ENCODE measurements around the gene POLA1.

The POLA1 gene

GRCh38 chrX:24954732-24955131 lies 261.0 kb downstream of the POLA1 start:
- no peak overlapping the region for H3K4me3 ChIP-seq (ENCODE audit: insufficient read depth, low read depth, low read length, poor library complexity, severe bottlenecking)
- H3K27ac ChIP-seq (ENCODE audit: insufficient read depth, low read length, poor library complexity, severe bottlenecking): no peak overlapping the region
- H3K4me1 ChIP-seq (ENCODE audit: control insufficient read depth, insufficient read depth, low read length, poor library complexity, severe bottlenecking): no peaks in the 10 kb centered on the region
- H3K9me3 ChIP-seq (ENCODE audit: control insufficient read depth, low read length): no peaks in the 10 kb centered on the region
- no peaks in the 10 kb centered on the region for H3K36me3 ChIP-seq (ENCODE audit: control insufficient read depth, insufficient read depth, low read length)
- no peaks in the 10 kb centered on the region for H3K27me3 ChIP-seq (replicated peaks; ENCODE audit: control insufficient read depth, insufficient read depth, low read length, poor library complexity, severe bottlenecking)
- no peak for DNase-seq

GRCh38 chrX:24955372-24955930 lies 261.7 kb downstream of the POLA1 start:
- no peak for DNase-seq
- Histone ChIP-seq H3K27ac (ENCODE audit: insufficient read depth, low read length, poor library complexity, severe bottlenecking) (no peak overlapping the region), H3K9me3 (ENCODE audit: control insufficient read depth, low read length) (no peaks in the 10 kb centered on the region), H3K36me3 (ENCODE audit: control insufficient read depth, insufficient read depth, low read length) (no peaks in the 10 kb centered on the region), H3K4me1 (ENCODE audit: control insufficient read depth, insufficient read depth, low read length, poor library complexity, severe bottlenecking) (no peaks in the 10 kb centered on the region), H3K27me3 (replicated peaks; ENCODE audit: control insufficient read depth, insufficient read depth, low read length, poor library complexity, severe bottlenecking) (no peaks in the 10 kb centered on the region), H3K4me3 (ENCODE audit: insufficient read depth, low read depth, low read length, poor library complexity, severe bottlenecking) (no peak overlapping the region)

GRCh38 chrX:24956828-24957227 lies 263.1 kb downstream of the POLA1 start:
- Histone ChIP-seq H3K9me3 (ENCODE audit: control insufficient read depth, low read length) (no peaks in the 10 kb centered on the region), H3K27ac (ENCODE audit: insufficient read depth, low read length, poor library complexity, severe bottlenecking) (no peak overlapping the region)
- DNase-seq: no peak

GRCh38 chrX:24961809-24962208 lies 268.1 kb downstream of the POLA1 start:
- no peak overlapping the region for H3K4me3 ChIP-seq (ENCODE audit: insufficient read depth, low read depth, low read length, poor library complexity, severe bottlenecking)
- DNase-seq: no peak
- no peaks in the 10 kb centered on the region for H3K9me3 ChIP-seq (ENCODE audit: control insufficient read depth, low read length)
- no peaks in the 10 kb centered on the region for H3K36me3 ChIP-seq (ENCODE audit: control insufficient read depth, insufficient read depth, low read length)
- H3K4me1 ChIP-seq (ENCODE audit: control insufficient read depth, insufficient read depth, low read length, poor library complexity, severe bottlenecking): no peaks in the 10 kb centered on the region
- no peak overlapping the region for H3K27ac ChIP-seq (ENCODE audit: insufficient read depth, low read length, poor library complexity, severe bottlenecking)
- no peaks in the 10 kb centered on the region for H3K27me3 ChIP-seq (replicated peaks; ENCODE audit: control insufficient read depth, insufficient read depth, low read length, poor library complexity, severe bottlenecking)

More at GRCh38 chrX:24956828-24957227, 263.1 kb downstream of the POLA1 start:
- Histone ChIP-seq H3K27me3 (replicated peaks; ENCODE audit: control insufficient read depth, insufficient read depth, low read length, poor library complexity, severe bottlenecking) (no peaks in the 10 kb centered on the region), H3K4me1 (ENCODE audit: control insufficient read depth, insufficient read depth, low read length, poor library complexity, severe bottlenecking) (no peaks in the 10 kb centered on the region), H3K36me3 (ENCODE audit: control insufficient read depth, insufficient read depth, low read length) (no peaks in the 10 kb centered on the region), H3K4me3 (ENCODE audit: insufficient read depth, low read depth, low read length, poor library complexity, severe bottlenecking) (no peak overlapping the region)

- H3K9me3 ChIP-seq (ENCODE audit: control insufficient read depth, low read length): no peaks in the 10 kb centered on the region
- H3K27ac ChIP-seq (ENCODE audit: insufficient read depth, low read length, poor library complexity, severe bottlenecking): no peak overlapping the region
- no peaks in the 10 kb centered on the region for H3K4me1 ChIP-seq (ENCODE audit: control insufficient read depth, insufficient read depth, low read length, poor library complexity, severe bottlenecking)
- no peaks in the 10 kb centered on the region for H3K36me3 ChIP-seq (ENCODE audit: control insufficient read depth, insufficient read depth, low read length)
- no peak for DNase-seq
- H3K4me3 ChIP-seq (ENCODE audit: insufficient read depth, low read depth, low read length, poor library complexity, severe bottlenecking): no peak overlapping the region
- H3K27me3 ChIP-seq (replicated peaks; ENCODE audit: control insufficient read depth, insufficient read depth, low read length, poor library complexity, severe bottlenecking): no peaks in the 10 kb centered on the region
These were observed 270.1 kb downstream of the POLA1 start for GRCh38 chrX:24963823-24964222.

GRCh38 chrX:24965372-24965771 lies 271.7 kb downstream of the POLA1 start:
- H3K36me3 ChIP-seq (ENCODE audit: control insufficient read depth, insufficient read depth, low read length): no peaks in the 10 kb centered on the region
- H3K27me3 ChIP-seq (replicated peaks; ENCODE audit: control insufficient read depth, insufficient read depth, low read length, poor library complexity, severe bottlenecking): no peaks in the 10 kb centered on the region
- H3K27ac ChIP-seq (ENCODE audit: insufficient read depth, low read length, poor library complexity, severe bottlenecking): no peak overlapping the region
- H3K4me1 ChIP-seq (ENCODE audit: control insufficient read depth, insufficient read depth, low read length, poor library complexity, severe bottlenecking): no peaks in the 10 kb centered on the region
- H3K4me3 ChIP-seq (ENCODE audit: insufficient read depth, low read depth, low read length, poor library complexity, severe bottlenecking): no peak overlapping the region
- DNase-seq: no peak
- H3K9me3 ChIP-seq (ENCODE audit: control insufficient read depth, low read length): no peaks in the 10 kb centered on the region

GRCh38 chrX:24969812-24970211 lies 276.1 kb downstream of the POLA1 start:
- Histone ChIP-seq H3K27ac (ENCODE audit: insufficient read depth, low read length, poor library complexity, severe bottlenecking) (no peak overlapping the region), H3K27me3 (replicated peaks; ENCODE audit: control insufficient read depth, insufficient read depth, low read length, poor library complexity, severe bottlenecking) (no peaks in the 10 kb centered on the region), H3K4me3 (ENCODE audit: insufficient read depth, low read depth, low read length, poor library complexity, severe bottlenecking) (no peak overlapping the region), H3K4me1 (ENCODE audit: control insufficient read depth, insufficient read depth, low read length, poor library complexity, severe bottlenecking) (no peaks in the 10 kb centered on the region), H3K36me3 (ENCODE audit: control insufficient read depth, insufficient read depth, low read length) (no peaks in the 10 kb centered on the region), H3K9me3 (ENCODE audit: control insufficient read depth, low read length) (no peaks in the 10 kb centered on the region)
- no peak for DNase-seq

GRCh38 chrX:24979081-24979480 lies 285.4 kb downstream of the POLA1 start:
- Histone ChIP-seq H3K4me3 (ENCODE audit: insufficient read depth, low read depth, low read length, poor library complexity, severe bottlenecking) (no peak overlapping the region), H3K27ac (ENCODE audit: insufficient read depth, low read length, poor library complexity, severe bottlenecking) (no peak overlapping the region), H3K27me3 (replicated peaks; ENCODE audit: control insufficient read depth, insufficient read depth, low read length, poor library complexity, severe bottlenecking) (no peaks in the 10 kb centered on the region), H3K36me3 (ENCODE audit: control insufficient read depth, insufficient read depth, low read length) (no peaks in the 10 kb centered on the region), H3K9me3 (ENCODE audit: control insufficient read depth, low read length) (no peaks in the 10 kb centered on the region), H3K4me1 (ENCODE audit: control insufficient read depth, insufficient read depth, low read length, poor library complexity, severe bottlenecking) (no peaks in the 10 kb centered on the region)
- DNase-seq: no peak

- DNase-seq: no peak
- H3K27me3 ChIP-seq (replicated peaks; ENCODE audit: control insufficient read depth, insufficient read depth, low read length, poor library complexity, severe bottlenecking): no peaks in the 10 kb centered on the region
- no peak overlapping the region for H3K27ac ChIP-seq (ENCODE audit: insufficient read depth, low read length, poor library complexity, severe bottlenecking)
- H3K4me3 ChIP-seq (ENCODE audit: insufficient read depth, low read depth, low read length, poor library complexity, severe bottlenecking): no peak overlapping the region
- H3K36me3 ChIP-seq (ENCODE audit: control insufficient read depth, insufficient read depth, low read length): no peaks in the 10 kb centered on the region
- no peaks in the 10 kb centered on the region for H3K9me3 ChIP-seq (ENCODE audit: control insufficient read depth, low read length)
- no peaks in the 10 kb centered on the region for H3K4me1 ChIP-seq (ENCODE audit: control insufficient read depth, insufficient read depth, low read length, poor library complexity, severe bottlenecking)
These were observed 287.3 kb downstream of the POLA1 start for GRCh38 chrX:24981030-24981429.

GRCh38 chrX:24982306-24982965 lies 288.7 kb downstream of the POLA1 start:
- DNase-seq: no peak
- H3K27me3 ChIP-seq (replicated peaks; ENCODE audit: control insufficient read depth, insufficient read depth, low read length, poor library complexity, severe bottlenecking): no peaks in the 10 kb centered on the region
- no peaks in the 10 kb centered on the region for H3K4me1 ChIP-seq (ENCODE audit: control insufficient read depth, insufficient read depth, low read length, poor library complexity, severe bottlenecking)
- H3K9me3 ChIP-seq (ENCODE audit: control insufficient read depth, low read length): no peaks in the 10 kb centered on the region
- H3K4me3 ChIP-seq (ENCODE audit: insufficient read depth, low read depth, low read length, poor library complexity, severe bottlenecking): no peak overlapping the region
- H3K36me3 ChIP-seq (ENCODE audit: control insufficient read depth, insufficient read depth, low read length): no peaks in the 10 kb centered on the region
- no peak overlapping the region for H3K27ac ChIP-seq (ENCODE audit: insufficient read depth, low read length, poor library complexity, severe bottlenecking)

Measured in effector memory CD4-positive, alpha-beta T cell (primary cell).